Activated B cell treated with CpG ODN at 0.5 μM for 24 hours (primary cell): Measurements from ENCODE around the gene SLC6A17. TPM values are rescaled to one million over a fixed set of nuclear protein-coding genes. Genes with fewer than 3 reads are reported as not detected.

Source experiments
- ATAC-seq: fragments of 200-7000 bp; cut with Tn5 transposase; one replicate; pipeline ENCODE4 v1.10.0; 2021; ENCODE audit warnings: low read depth, mild to moderate bottlenecking, moderate library complexity
- CTCF ChIA-PET: fragments of 350-600 bp; sonication (Branson Sonifier 250); formaldehyde crosslinking; loops from one replicate; lab custom pipeline; 2021; ENCODE audit warnings: antibody characterized with exemption; lab: Charles Lee
- POLR2A ChIA-PET: fragments of 350-600 bp; sonication (Branson Sonifier 250); formaldehyde crosslinking; loops from one replicate; lab custom pipeline; 2021; ENCODE audit warnings: antibody characterized with exemption; lab: Charles Lee
- DNase-seq: peaks from one replicate; pipeline ENCODE4 v3.0.0; 2022
- H3K27ac Mint-ChIP-seq: one replicate; pipeline ENCODE4 v1.8.0; 2020; ENCODE audit warnings: mixed read lengths
- H3K27me3 Mint-ChIP-seq: one replicate; pipeline ENCODE4 v1.8.0; 2021; ENCODE audit warnings: mixed read lengths
- H3K36me3 Mint-ChIP-seq: one replicate; pipeline ENCODE4 v1.8.0; 2021; ENCODE audit warnings: low read depth, mixed read lengths
- H3K4me1 Mint-ChIP-seq: one replicate; pipeline ENCODE4 v1.8.0; 2021; ENCODE audit warnings: mixed read lengths
- H3K4me3 Mint-ChIP-seq: one replicate; pipeline ENCODE4 v1.8.0; 2020; ENCODE audit warnings: mild to moderate bottlenecking, mixed read lengths
- H3K9me3 Mint-ChIP-seq: one replicate; pipeline ENCODE4 v1.8.0; 2020; ENCODE audit warnings: mixed read lengths
- intact Hi-C: fragments of 100-400 bp; cut with micrococcal nuclease; formaldehyde crosslinking; loops from one replicate; pipeline ENCODE4 v1.15.1; 2024
- total RNA-seq: library from RNA; stranded (reverse); gene quantifications from 2 replicates; pipeline ENCODE4 v1.2.3, GENCODE V29; 2022
- TF ChIP-seq, protein P1 (sequence below): fragments of 200-600 bp; IDR thresholded peaks from one replicate; pipeline ENCODE4 v1.8.0; 2022; ENCODE audit warnings: antibody characterized with exemption, mild to moderate bottlenecking

SLC6A17 gene
- total RNA-seq, 1 donor from 2014 or later = not detected

DNA sequence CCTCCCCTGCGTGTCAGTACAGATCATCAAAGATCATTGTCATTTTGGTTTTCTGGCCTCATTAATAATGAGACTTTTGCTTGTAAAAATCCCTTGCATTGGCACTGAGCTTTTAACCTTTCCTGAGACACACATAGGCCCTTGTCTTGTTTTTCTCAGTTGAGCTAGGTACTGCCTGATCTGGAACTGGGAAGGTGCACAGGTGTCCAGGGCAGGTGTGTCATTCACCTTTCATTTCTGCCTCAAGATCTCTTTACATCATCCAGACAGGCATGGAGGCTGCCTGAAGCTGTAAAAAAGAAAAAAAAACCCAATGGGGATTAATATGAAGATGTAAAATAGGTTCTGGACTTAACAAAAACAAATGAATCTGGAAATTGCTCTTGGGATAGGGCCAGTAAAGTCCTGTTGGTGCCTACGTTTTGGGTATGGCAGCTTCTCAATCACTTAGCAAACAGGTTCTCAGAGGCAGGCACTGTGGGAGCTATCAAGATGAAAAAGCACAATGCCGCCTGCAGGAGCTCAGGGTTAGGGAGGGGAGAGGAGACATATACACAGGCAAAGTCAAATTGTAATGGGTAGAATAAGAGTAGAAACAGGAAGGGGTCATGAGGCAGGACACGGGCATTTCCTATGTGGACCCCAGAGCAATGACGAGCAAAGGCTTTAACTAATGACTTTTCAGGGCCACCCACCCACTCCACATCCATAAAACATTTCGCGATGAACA, 58.8 kb downstream of the SLC6A17 start:
- DNase-seq (no peak), ATAC-seq (no peak)
- peaks cover 30% of the 10 kb centered on the region for H3K4me1 Mint-ChIP-seq
- peak overlapping the region; percentile 90 for H3K27ac Mint-ChIP-seq
- TF ChIP-seq, protein P1, sequence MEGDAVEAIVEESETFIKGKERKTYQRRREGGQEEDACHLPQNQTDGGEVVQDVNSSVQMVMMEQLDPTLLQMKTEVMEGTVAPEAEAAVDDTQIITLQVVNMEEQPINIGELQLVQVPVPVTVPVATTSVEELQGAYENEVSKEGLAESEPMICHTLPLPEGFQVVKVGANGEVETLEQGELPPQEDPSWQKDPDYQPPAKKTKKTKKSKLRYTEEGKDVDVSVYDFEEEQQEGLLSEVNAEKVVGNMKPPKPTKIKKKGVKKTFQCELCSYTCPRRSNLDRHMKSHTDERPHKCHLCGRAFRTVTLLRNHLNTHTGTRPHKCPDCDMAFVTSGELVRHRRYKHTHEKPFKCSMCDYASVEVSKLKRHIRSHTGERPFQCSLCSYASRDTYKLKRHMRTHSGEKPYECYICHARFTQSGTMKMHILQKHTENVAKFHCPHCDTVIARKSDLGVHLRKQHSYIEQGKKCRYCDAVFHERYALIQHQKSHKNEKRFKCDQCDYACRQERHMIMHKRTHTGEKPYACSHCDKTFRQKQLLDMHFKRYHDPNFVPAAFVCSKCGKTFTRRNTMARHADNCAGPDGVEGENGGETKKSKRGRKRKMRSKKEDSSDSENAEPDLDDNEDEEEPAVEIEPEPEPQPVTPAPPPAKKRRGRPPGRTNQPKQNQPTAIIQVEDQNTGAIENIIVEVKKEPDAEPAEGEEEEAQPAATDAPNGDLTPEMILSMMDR = no peak
- intact Hi-C loops = loop anchor here (1.0 kb wide), 1 partner anchor 34 kb away; no protein-coding TSS in a partner anchor
- no peaks in the 10 kb centered on the region for H3K9me3 Mint-ChIP-seq
- ChIA-PET CTCF (interaction anchor here (0.8 to 13.5 kb wide), 18 partner anchors 13 to 410 kb away, joined by 3 to 459 read pairs (median 11); partner anchors contain the start of gene RBM15), POLR2A (interaction anchor here (0.8 to 7.0 kb wide), 9 partner anchors 35 to 251 kb away, joined by 3 to 78 read pairs (median 9); partner anchors contain the start of genes LAMTOR5 and RBM15)
- peaks cover 2% of the 10 kb centered on the region for H3K27me3 Mint-ChIP-seq
- no peaks in the 10 kb centered on the region for H3K36me3 Mint-ChIP-seq
- H3K4me3 Mint-ChIP-seq = peak overlapping the region; percentile 92

DNA sequence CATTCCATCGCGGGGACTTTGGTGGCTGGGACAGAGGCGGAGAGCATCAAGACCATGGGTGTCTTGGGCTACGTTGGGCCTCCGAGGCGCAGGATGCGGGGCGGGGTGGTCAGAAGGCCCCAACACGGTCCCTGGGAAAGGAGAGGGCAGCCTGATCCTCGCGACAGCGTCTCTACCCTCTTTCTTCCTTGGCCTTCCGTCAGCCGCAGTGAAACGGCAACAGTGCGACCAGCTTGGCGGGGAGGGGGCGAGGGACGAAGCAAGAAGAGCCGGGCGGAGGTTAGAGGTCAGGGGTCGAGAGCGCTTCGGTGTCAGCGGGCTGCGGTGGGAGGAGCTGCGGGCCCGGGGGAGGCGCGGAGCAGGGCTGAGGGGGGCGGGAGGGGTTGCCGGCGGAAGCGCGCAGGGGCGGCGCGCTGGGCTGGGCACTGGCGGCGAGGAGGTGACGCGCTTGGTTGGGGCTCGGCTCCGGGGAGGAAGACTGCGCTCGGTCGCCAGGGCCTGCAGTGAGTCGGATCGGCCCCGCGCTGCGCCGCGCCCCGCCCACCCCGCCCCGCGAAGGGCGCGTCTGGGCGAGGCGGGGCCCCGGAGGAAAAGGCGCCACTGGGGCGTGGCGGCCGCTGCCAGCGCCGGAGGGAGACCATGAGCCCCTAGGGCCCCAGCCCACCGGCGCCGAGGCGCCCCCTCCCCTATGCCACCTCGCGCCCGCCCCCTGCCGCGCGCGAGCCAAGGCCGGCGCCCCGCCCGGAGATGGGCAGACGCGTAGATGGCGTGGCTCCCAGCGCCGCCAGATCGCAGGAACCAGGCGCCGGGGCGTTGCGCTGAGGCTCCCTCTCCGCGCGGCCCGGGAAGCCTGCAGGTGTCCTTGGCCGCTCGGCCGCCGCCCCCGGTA, 59.7 kb downstream of the SLC6A17 start, which contains the start of gene KCNC4:
Gene KCNC4, plus strand, starts transcription at position 600 of the 889 bp plus-strand sequence. CDS start 1,186 bp downstream, outside the sequence.
- H3K27me3 Mint-ChIP-seq = peaks cover 2% of the 10 kb centered on the region
- H3K36me3 Mint-ChIP-seq = no peaks in the 10 kb centered on the region
- DNase-seq = peak; percentile 85
- ChIA-PET POLR2A (interaction anchor here (0.8 to 7.0 kb wide), 8 partner anchors 34 to 250 kb away, joined by 3 to 78 read pairs (median 16); partner anchors contain the start of genes LAMTOR5 and RBM15), CTCF (interaction anchor here (0.9 to 13.5 kb wide), 11 partner anchors 13 to 286 kb away, joined by 3 to 459 read pairs (median 26); partner anchors contain the start of gene RBM15)
- peak; percentile 89 for ATAC-seq
- H3K4me3 Mint-ChIP-seq = peak within 1 kb of the TSS; percentile 92
- intact Hi-C loops = loop anchor here (1.0 to 5.0 kb wide), 6 partner anchors 33 to 663 kb away; partner anchors contain the start of gene GNAI3
- H3K9me3 Mint-ChIP-seq = no peaks in the 10 kb centered on the region
- H3K4me1 Mint-ChIP-seq = peaks cover 32% of the 10 kb centered on the region
- TF ChIP-seq, protein P1 = no peak
- H3K27ac Mint-ChIP-seq = peak within 1 kb of the TSS; percentile 90

DNA sequence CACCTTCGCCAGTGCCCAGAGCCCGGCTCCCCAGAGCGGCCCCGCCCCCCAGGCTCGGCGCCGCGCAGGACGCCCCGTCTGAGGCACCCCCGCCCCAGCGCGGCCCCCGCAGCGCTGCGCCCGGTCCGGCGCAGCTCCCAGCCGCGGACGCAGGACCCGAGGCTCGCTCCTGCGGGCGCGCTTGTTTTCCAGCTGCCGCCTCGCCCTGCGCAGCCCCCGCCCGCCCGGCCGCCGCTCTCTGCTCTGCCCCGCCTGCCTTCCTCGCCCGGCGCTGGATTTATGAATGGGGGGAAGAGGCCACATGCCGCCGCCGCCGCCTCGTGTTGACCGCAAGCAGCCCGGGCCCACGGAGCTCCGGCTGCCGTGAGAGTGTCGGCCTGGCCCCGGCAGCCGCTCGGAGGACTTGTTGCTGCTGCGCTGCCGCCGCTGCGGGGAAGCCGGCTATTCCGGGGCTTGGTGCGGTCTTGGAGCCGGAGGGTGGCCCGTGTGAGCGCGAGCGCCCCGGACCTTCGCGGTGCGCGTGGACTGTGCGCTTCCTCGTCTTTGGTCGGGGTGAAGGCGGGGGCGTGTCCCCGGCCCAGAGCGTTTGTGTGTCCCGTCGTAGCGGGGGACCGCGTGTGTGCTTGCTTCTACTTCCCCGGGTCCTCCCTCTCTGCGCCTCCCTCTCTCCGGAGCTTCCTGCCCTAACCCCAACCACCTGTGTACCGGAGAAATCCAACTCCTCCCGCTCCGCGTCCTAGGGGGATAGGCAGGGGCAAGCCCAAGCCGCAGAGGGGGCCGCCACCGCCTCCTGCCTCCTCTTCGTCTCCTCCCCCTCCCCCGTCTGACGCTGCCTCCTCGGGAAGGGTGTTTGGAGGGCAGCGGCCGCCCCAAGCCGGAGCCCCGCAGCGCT, 60.6 kb downstream of the SLC6A17 start:
- peaks cover 2% of the 10 kb centered on the region for H3K27me3 Mint-ChIP-seq
- H3K9me3 Mint-ChIP-seq = no peaks in the 10 kb centered on the region
- POLR2A ChIA-PET = interaction anchor here (0.6 to 7.0 kb wide), 8 partner anchors 33 to 346 kb away, joined by 3 to 78 read pairs (median 7); partner anchors contain the start of genes LAMTOR5, RBM15 and STRIP1
- no peaks in the 10 kb centered on the region for H3K36me3 Mint-ChIP-seq
- ATAC-seq (peak; percentile 19), DNase-seq (peak; percentile 57)
- H3K4me3 Mint-ChIP-seq = peak overlapping the region; percentile 87
- intact Hi-C loops = loop anchor here (1.0 to 5.0 kb wide), 6 partner anchors 127 to 664 kb away; partner anchors contain the start of genes GNAI3 and LAMTOR5
- TF ChIP-seq, protein P1 = no peak
- CTCF ChIA-PET = interaction anchor here (1.2 to 13.5 kb wide), 5 partner anchors 98 to 250 kb away, joined by 3 to 459 read pairs (median 67); partner anchors contain the start of gene RBM15
- peaks cover 32% of the 10 kb centered on the region for H3K4me1 Mint-ChIP-seq
- H3K27ac Mint-ChIP-seq = peak overlapping the region; percentile 76

DNA sequence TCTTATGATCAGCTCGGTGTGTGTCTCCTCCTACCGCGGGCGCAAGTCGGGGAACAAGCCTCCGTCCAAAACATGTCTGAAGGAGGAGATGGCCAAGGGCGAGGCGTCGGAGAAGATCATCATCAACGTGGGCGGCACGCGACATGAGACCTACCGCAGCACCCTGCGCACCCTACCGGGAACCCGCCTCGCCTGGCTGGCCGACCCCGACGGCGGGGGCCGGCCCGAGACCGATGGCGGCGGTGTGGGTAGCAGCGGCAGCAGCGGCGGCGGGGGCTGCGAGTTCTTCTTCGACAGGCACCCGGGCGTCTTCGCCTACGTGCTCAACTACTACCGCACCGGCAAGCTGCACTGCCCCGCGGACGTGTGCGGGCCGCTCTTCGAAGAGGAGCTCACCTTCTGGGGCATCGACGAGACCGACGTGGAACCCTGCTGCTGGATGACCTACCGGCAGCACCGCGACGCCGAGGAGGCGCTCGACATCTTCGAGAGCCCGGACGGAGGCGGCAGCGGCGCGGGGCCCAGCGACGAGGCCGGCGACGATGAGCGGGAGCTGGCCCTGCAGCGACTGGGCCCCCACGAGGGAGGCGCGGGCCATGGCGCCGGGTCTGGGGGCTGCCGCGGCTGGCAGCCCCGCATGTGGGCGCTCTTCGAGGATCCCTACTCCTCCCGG, 61.3 kb downstream of the SLC6A17 start:
- POLR2A ChIA-PET = interaction anchor here (1.0 to 7.0 kb wide), 4 partner anchors 32 to 196 kb away, joined by 3 to 78 read pairs (median 20); partner anchors contain the start of genes LAMTOR5 and RBM15
- intact Hi-C loops = loop anchor here (1.0 to 5.0 kb wide), 3 partner anchors 196 to 664 kb away; partner anchors contain the start of genes GNAI3 and LAMTOR5
- ATAC-seq (peak; percentile 2), DNase-seq (no peak)
- TF ChIP-seq, protein P1 = no peak
- CTCF ChIA-PET = interaction anchor here (1.0 to 13.5 kb wide), 5 partner anchors 99 to 284 kb away, joined by 3 to 459 read pairs (median 3); no protein-coding TSS in a partner anchor
- Mint-ChIP-seq H3K27ac (peak overlapping the region; percentile 76), H3K4me1 (peaks cover 32% of the 10 kb centered on the region), H3K4me3 (peak overlapping the region; percentile 87), H3K9me3 (no peaks in the 10 kb centered on the region), H3K36me3 (no peaks in the 10 kb centered on the region), H3K27me3 (peaks cover 2% of the 10 kb centered on the region)
